VCaP (cell line): Measurements from ENCODE around the gene PITX2.

Experiments used
- H3K27ac ChIP-seq: fragments of 450-650 bp; 2 replicates; pipeline ENCODE4 v1.5.1; 2017
- CTCF ChIP-seq: fragments of 450-650 bp; conservative IDR thresholded peaks from 2 replicates; pipeline ENCODE4 v1.5.1; 2017; ENCODE audit warnings: mild to moderate bottlenecking, moderate library complexity

The PITX2 gene

GRCh38 chr4:110620691-110621327 lies 2.1 kb downstream of the PITX2 start:
- H3K27ac ChIP-seq, result no peak overlapping the region
- no peak for TF ChIP-seq CTCF

GRCh38 chr4:110620322-110620690 lies 2.6 kb downstream of the PITX2 start:
- no peak overlapping the region for H3K27ac ChIP-seq
- TF ChIP-seq CTCF, result no peak

GRCh38 chr4:110619463-110620247 lies 3.2 kb downstream of the PITX2 start:
- no peak for TF ChIP-seq CTCF
- no peak overlapping the region for H3K27ac ChIP-seq

- no peak overlapping the region for H3K27ac ChIP-seq
- TF ChIP-seq CTCF, result no peak
Measured at GRCh38 chr4:110618581-110619462, 4.1 kb downstream of the PITX2 start.

- no peak for TF ChIP-seq CTCF
- no peak overlapping the region for H3K27ac ChIP-seq
Measured at GRCh38 chr4:110617646-110618580, 5.0 kb downstream of the PITX2 start.

- H3K27ac ChIP-seq, result no peak overlapping the region
- no peak for TF ChIP-seq CTCF
Measured at GRCh38 chr4:110617075-110617640, 5.7 kb downstream of the PITX2 start.
